GM18873 (cell line): Measurements from ENCODE around the gene ADORA3.
A peak's percentile ranks its signal among the peaks of the same experiment; 100 is the strongest.

ENCODE experiments used
- ATAC-seq: cut with Tn5 transposase; IDR thresholded peaks from one replicate; pipeline ENCODE4 v1.9.1; 2021; ENCODE audit warnings: mild to moderate bottlenecking, moderate library complexity, moderate number of reproducible peaks; ENCODE audit not compliant: unreplicated experiment, low FRiP score

Gene ADORA3

DNA sequence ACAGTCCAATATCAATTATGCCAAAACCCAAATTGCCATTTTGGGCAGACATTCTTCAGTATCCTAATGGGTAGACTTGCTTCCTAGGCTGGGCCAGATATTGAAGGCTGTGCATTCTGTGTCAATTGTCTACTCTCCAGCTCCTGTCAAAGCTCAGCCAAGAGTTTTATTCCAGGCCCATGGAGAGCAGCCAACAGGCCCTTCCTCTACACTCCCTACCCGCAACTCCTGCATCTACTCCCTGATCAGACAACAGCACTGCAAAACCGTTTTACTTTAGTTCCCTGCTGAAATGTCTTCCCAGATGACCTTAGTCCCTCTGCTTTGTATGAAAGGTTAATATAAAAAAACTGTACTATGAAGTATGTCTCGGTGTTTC, 6.6 kb upstream of the ADORA3 start:
- ATAC-seq = no peak

DNA sequence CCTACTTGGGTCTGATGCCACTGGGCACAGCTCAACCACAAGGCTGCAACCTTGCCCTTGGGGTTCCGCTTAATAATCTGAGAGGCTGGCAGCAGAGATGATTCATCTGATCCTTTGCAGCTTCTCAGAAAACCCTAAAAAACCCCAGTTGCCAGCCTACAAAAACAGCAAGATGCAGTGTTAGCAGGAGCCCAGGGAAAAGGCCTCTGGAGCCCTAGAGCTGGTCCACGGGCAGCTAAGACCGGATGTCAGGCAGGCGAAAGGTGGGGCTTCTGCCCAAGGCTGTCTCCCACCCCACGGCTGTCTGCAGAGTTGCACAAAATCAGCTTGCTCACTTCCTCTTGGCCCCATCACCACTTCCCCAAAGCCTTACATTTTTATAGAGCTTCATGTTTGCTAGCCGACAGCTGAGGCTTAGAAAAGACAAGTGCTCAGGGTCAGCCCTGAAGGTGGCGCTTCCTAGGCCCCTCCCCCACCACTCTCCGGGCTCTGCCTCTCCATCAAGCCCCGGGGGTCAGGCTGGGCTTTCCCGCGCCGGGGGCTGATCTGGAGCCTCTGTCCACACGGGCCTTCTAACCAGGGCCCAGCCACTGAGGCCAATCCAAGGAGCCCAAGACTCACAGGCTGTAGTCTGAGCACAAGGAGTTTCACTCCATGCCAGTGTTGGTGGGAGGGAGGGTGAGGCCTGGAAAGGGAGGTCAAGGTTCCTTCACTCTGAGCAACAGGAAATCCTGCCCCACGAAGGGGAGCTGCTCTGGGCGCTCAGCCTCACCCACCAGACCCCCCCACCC, 4.2 kb upstream of the ADORA3 start:
- ATAC-seq = peak; percentile 42

DNA sequence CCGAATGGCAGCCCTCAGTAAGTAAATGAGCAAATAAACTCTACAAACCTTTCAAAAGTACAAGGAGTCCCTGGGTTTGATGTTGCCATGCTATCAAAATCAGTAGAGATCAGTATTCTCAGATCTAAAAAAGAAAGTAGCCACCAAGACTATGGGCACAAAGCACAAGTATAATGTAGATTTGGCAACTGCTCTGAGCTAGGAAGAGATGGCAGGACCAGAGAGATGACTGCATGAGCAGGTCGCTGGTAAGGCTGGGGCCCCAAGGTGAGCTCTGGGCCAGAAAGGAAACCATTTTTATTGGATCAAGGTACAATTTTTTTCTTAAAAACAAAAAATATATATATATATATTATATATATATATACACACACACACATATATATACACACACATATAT, 3.1 kb upstream of the ADORA3 start:
- no peak for ATAC-seq

DNA sequence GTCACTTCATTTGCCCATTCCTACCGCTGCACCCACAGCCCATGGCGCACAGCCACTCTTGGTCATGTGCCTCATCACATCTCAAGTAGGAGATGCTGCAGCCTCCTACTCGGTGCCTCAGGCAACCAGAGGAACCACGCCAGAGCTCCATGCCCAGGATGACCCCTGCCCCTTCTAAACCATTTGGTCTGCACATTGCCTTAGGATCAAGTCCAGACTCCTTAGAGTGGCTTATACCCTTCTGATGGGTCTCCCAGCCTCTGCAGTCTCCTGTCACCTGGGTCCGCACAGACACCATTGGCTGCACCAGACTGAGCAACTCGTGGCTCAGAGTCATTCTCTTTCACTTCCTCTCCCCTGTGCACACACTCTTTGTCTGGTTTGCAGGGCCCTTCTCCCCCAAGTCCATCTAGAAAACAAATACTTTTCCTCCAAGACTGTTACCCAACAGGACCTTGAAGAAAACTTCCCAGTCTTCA, 2.2 kb upstream of the ADORA3 start:
- ATAC-seq = peak; percentile 51

DNA sequence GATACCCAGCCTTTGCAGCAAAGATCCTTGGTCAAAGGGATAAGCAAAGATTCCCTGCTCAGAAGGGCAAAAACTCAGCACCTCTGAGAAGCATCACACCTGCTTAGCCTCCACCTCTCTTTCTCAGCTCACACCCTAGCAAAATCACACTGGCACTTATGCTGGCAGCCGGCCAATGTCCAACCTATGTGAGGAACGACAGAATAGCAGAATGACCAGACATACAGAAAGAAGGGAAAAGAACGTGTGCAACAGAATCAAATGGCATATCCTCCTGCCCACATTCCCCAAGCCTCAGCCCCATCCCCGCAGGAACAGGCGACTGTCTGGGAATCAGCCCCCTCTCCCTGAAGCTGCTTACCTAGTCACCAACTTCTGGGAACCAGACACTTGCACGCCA, 664 bp upstream of the ADORA3 start:
- no peak for ATAC-seq

DNA sequence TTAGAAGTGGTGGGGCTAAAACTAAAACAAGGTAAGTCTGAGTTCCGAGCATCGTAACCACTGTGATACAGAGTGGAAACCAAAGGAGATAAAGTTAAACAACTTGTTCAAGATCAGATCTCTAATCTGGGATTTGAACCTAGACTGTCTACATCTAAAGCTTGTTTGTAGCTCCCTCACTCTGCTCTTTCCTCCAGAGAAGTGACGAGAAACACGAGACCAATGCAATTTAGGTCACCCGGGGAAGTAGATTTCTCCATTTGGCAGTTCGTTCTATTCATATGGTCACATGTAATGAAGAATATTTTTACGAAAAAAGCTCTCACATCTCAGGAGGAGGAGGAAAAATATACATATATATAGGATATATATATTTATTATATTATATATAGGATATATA, 1.8 kb downstream of the ADORA3 start:
- ATAC-seq = no peak

DNA sequence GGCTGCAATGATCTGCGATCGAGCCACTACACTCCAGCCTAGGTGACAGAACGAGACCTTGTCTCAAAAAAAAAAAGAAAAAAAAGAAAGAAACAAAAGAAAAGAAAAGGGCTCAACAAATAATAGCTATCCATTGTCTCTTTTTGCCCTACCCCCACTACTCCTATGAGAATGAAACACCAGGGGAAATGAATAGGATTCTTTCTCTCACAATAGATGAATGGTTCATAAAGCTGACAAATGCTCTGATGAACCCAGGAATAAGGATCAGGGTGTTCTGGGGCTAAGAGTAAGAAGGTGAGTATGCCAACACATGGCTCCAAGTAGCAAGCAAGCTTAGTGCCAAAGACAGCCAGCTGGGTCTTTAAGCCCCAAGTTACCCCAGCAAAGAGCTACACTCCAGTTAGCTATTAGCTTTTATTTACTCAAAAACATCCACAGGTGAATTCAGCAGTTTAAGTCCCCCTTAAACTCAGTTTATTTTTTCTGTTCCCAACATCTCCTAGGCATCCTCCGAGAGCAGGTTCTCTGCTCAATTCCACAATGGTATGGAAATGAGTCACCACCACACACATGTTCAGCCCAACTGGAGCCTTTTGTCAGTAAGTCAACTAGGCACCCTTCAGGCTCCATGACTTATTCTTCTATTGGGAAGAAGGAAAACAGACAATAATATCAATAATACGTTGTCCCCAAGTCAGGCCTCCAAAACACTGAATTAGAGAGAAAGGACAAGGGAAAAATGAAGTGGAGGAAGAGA, 4.2 kb downstream of the ADORA3 start:
- no peak for ATAC-seq

DNA sequence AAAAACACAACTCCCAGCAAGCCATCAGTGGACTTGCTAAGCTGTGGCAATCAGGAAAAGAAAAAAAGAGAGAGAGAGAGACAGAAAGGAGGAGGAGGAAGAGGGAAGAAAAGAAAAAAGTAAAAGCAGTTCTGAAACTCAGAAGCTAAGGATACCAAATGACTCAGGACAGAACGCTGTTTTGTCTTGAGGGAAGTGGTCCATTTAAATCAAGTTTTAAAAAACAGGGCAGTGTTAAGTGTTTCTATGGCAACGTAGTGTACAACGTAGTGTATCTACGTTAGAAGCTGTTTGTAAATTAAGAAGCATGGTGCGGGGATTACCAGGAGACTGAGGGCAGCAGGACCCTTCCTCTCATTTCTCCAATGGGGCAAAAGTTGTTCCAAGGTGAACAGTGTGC, 5.8 kb downstream of the ADORA3 start:
- no peak for ATAC-seq

DNA sequence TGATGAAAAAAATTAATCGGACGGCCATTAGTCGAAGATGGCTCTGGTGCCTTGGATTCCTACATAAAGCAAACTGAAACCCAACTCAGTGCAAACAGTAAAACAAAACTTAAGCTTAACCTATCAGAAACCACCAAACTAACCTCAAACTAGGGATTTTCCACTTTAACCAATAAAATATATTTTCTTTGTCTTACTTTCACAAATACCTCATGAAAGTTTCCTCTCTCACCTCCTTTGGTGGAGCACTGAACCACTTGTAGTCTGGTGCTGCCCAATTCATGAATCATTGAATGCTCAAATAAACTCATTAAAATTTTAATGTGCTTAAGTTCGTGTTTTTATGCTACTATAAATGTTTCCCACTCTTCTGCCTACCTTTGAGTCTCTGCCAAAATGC, 7.0 kb downstream of the ADORA3 start:
- ATAC-seq = no peak

DNA sequence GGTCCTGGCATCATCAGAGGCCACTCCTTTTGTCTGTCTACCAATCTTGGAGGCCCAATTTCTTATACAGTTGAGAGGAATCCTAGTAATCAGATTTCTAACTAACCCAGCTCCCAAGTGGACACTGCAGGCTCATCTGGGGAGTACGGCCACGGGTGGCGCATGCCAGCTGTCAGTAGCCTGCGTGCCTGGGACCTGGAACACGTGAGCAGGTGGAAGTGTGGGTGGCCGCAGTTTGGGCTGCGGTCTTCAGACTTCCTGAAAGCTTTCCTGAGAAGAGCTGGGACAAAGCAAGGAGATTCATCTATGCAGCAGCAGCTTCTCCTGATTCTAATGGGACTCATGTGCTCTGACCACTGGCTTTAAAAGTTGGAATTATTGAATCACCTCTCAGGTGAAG, 12.4 kb downstream of the ADORA3 start:
- ATAC-seq = no peak

DNA sequence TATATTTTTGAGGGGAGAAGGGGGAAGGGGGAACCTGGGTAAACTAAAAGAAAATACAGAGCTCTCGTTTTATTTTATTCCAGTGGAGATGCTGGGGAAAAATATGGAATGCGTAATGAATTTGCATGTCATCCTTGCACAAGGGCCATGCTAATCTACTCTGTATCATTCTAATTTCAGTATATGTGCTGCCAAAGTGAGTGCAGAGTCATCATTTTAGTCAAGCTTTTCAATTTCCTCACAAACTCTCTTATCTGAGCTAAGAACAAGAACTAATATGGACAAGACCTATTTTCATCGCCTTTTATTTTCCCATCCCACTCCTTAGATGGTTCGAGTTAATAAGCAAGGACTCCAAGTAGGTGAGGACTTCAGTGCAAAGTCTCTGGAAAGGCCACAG, 13.2 kb downstream of the ADORA3 start:
- ATAC-seq = no peak

DNA sequence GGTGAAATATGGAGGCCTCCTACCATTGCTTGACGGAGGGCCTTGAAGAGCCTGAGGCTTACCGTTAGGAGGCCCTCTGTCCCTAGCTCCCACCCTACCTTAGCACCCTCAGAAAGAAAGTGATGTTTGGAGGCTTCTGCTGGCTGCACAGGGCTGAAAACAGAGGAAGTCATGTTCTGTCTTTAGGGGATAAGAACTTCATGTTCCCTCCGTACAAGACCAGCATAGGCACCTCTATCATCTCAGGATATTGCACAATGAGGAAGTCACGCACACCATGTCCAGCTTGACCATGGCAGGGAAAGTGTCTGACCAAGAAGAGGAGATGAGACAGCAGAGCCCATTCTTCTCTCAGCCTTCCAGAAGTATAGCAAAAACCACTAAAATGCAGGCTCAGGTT, 13.8 kb downstream of the ADORA3 start:
- no peak for ATAC-seq

DNA sequence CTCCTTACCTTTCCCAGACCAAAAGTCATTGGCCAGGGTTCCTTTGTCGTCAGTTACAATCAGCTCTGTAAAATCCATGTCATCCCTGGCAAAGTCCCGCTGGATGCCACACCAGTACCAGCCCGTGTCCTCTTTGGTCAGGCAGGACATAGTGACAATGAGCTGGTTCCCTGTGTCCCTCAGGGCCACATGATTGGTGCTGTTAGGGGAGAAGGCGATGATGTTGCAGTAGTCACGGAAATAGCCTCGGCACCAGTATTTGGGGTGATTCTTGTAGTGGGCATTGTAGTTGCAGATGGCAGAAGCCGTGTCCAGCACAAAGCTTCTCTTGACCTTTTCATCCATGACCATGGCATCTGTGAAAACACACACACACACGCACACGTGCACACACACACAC, 14.8 kb downstream of the ADORA3 start:
- no peak for ATAC-seq

DNA sequence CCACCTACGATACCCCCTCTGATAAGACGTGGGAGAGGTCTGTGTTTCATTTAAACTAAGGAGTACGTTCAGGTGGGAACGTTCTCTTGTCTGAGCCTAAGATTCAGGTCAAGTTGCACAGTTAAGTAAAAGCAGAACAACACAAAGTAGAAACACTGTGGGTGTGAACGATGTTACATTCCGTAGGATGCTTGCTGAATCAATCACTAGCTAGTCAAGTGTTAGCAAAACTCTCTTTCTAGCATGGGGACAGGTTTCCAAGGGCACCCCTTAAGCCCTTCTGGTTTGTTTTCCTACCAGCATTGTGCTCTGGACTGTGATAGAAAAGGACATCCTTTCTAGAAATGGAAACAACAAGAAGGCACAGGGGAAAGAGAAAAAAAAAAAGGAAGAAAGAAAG, 16.3 kb downstream of the ADORA3 start:
- no peak for ATAC-seq

DNA sequence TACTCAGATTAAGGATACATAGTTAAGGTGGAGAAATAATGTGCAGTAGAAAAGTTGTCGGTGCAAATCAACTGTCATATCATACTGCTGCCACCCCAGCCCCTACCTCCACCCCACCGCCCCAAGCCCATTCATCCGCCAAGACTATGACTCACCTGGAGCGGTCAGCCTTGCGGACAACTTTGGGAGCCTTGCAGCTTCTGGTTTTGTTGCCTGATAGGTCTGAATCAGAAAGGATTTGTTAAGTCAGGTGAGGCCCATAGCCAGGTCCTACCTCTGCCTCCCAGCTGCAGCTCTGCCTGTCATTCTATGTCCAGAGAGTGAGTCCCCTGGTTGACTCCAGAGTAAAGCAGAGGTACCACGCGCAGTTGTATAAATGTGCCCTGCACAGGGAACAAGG, 17.0 kb downstream of the ADORA3 start:
- no peak for ATAC-seq

DNA sequence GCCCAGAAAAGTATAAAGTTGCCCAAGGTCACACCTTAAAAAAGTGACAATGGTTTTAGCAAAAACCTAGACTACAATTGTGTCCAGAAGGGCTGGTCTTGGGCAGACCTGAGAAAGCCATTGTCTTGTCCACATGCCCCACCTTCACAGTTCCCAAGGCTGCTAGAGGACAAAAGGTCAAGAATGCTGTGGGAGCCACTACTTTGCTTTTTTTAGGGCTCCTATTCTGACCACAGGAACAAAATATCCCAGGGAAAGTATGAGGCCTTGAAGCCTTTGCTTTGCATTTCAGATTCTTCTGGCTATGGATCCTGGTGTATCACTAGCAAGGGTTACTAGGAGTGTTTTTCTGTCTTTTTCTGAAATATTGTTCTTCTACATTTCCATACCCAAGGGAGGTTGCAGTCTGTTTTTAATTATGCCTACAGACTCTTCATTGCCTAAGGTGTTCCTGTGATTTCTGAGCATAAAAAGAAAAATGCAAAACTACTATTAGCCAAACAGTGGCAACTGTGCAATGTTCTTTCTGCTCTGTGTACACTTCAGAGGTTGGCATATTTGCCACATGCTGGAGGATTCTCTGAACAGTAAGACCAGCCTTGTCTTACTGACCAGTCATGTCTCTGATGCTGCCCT, 18.9 kb downstream of the ADORA3 start:
- no peak for ATAC-seq

DNA sequence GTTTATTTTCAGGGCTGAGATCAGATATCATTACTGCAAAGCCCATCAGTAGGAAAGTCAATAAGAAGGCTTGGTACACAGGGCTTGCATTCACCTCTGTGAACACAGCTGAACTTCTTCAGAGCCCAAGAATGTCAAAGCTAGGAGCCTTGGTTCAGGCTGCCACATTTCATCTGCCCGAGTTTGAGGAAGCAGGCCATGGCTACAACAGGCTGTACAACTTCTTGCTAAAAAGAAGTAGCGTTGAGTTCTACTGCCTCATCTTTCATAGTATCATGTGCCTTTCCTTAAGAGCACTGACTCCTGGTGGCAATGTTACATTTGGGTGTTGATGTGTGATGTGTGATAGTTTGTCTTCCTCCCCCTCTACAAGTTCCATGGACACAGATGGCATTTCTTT, 19.6 kb downstream of the ADORA3 start:
- no peak for ATAC-seq

DNA sequence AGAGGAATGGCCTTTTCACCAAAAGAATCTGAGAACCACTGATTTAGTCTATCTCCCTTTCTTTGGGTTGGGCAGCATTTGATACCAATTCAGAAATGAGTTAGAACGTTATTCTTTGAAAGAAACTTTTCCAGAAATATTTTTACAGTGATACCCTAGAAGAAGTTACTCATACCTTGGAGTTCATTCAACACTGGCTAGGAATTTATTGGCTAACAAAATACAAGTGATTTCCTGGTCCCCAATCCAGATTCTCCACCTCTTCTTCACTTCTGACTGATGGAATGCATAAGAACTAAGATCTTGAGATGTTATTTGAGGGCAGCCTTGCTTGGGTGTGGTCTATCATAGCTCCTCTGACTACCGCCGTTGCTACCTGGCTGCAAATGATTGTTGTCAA, 20.3 kb downstream of the ADORA3 start:
- no peak for ATAC-seq

DNA sequence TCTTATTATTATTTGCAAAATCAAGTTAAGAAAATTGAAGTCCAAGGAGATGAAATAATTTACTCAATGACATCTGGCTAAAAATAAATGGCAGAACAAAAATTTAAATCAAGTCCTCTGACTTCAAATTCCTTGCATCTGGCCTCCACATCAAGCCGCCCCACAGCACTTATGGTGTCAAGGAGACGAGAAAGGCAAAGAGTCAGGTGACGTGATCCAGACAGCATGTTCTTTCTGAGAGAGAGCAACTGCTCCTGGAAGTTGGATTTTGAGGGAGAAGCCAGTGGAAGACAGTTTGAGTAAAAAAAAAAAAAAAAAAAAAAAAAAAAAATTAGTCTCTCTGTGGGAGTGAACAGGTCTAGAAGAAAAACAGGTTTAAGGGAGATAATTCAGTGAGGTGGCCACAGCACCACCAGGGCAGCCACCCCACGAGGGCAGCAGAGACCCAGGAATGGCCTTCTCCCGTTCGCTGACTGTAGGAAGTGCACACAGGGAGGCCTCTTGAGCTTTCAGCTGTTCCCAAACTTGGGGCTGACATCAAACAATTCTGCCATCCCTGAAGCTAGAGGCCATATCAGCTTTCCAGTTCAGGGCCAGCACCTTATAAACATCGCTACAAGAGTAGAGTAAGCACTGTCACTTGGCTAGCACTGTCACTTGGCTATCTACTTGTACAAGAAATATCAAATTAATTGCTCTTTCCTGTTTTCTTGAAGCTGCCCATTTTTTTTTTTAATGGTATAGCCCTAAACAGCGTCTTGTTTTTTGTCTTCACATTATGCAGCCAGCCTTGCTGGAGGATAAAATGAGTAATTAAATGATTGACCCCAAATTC, 21.8 kb downstream of the ADORA3 start:
- ATAC-seq = no peak

DNA sequence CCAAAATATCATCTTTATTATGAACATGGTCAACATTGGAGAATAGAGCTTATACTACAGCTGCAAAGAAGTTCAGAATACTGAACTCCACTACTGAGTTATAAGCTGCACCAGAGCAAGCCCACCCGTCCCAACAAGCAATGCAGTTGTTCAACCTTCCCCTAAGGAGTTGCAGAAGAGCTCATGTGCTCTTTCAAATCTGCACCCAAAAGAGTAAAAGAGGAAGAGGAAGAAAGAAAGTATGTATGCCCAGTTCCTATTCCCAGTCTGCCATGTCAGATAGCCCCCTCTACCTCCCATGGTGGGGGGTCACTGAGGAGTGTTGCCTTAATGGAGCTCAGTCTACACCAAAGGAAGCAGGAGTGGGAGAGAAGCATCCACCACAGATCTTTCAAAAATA, 22.8 kb downstream of the ADORA3 start:
- no peak for ATAC-seq
